Activated CD4-positive, alpha-beta T cell treated with anti-CD3 and anti-CD28 coated beads for 1 hour (primary cell): ENCODE results near the gene CA5B.
"Not testable (repeated sequence)": the region's sequence is repeated elsewhere in the genome, so short reads cannot be mapped to it uniquely, and the experiment has no call there.

Experiments
- DNase-seq: peaks from one replicate; pipeline ENCODE4 v3.0.0-alpha.2; 2020

CA5B gene

GRCh38 chrX:15749642-15750610 is 11.9 kb downstream of the CA5B start:
- DNase-seq, result no peak

- no peak for DNase-seq
Observed at GRCh38 chrX:15750611-15751154, 12.6 kb downstream of the CA5B start.

GRCh38 chrX:15751155-15751819 is 13.2 kb downstream of the CA5B start:
- DNase-seq, result no peak

- no peak for DNase-seq
Observed at GRCh38 chrX:15755091-15755490, 17.0 kb downstream of the CA5B start.

GRCh38 chrX:15758140-15758539 is 20.1 kb downstream of the CA5B start:
- DNase-seq, result no peak

GRCh38 chrX:15759886-15760285 is 21.8 kb downstream of the CA5B start:
- DNase-seq, result not testable (repeated sequence)

GRCh38 chrX:15761564-15762191 is 23.6 kb downstream of the CA5B start:
- no peak for DNase-seq

GRCh38 chrX:15769300-15769954 is 31.4 kb downstream of the CA5B start:
- no peak for DNase-seq

- DNase-seq, result no peak
Observed at GRCh38 chrX:15781961-15782699, 44.1 kb downstream of the CA5B start.

- no peak for DNase-seq
Observed at GRCh38 chrX:15785176-15785750, 47.2 kb downstream of the CA5B start.

GRCh38 chrX:15786915-15787314 is 48.8 kb downstream of the CA5B start:
- DNase-seq, result no peak

GRCh38 chrX:15789979-15790768 is 52.1 kb downstream of the CA5B start, which contains the start of gene ZRSR2:
TSS of gene ZRSR2 (plus strand) at chrX:15790484. CDS start at chrX:15790496, 12 bp downstream.
- peak; percentile 78 for DNase-seq

- DNase-seq, result no peak
Observed at GRCh38 chrX:15790769-15791290, 52.8 kb downstream of the CA5B start.

- DNase-seq, result no peak
Observed at GRCh38 chrX:15797707-15798106, 59.6 kb downstream of the CA5B start.

GRCh38 chrX:15804563-15804962 is 66.5 kb downstream of the CA5B start:
- DNase-seq, result no peak

GRCh38 chrX:15808254-15808653 is 70.2 kb downstream of the CA5B start:
- DNase-seq, result no peak

- DNase-seq, result no peak
Observed at GRCh38 chrX:15812192-15812938, 74.3 kb downstream of the CA5B start.

- DNase-seq, result no peak
Observed at GRCh38 chrX:15813416-15813815, 75.3 kb downstream of the CA5B start.

- DNase-seq, result no peak
Observed at GRCh38 chrX:15814771-15815365, 76.8 kb downstream of the CA5B start.
